Tibial nerve (tissue), 4 donors: ENCODE data around the gene P3H3. TPM values are rescaled to one million over a fixed set of nuclear protein-coding genes. Genes with fewer than 3 reads are reported as not detected.

ENCODE experiments used
- DNase-seq, 2 donors: peaks; one replicate each; pipeline ENCODE4 v3.0.0-alpha.2; 2019; ENCODE audit warnings: low spot score in 2 of 2
- H3K27ac ChIP-seq, 4 donors: fragments of 200-600 bp; sonication (generic) in 3 of 4; one replicate each; pipeline ENCODE4 v1.5.1; 2017 to 2019; ENCODE audit warnings: mild to moderate bottlenecking in 1 of 4
- H3K27me3 ChIP-seq, 2 donors: fragments of 200-600 bp; sonication (generic) in 1 of 2; one replicate each; pipeline versions ENCODE4 v1.5.1 to v1.6.0; 2017 to 2019
- H3K36me3 ChIP-seq, 3 donors: fragments of 200-600 bp; sonication (generic); one replicate each; pipeline ENCODE4 v1.5.1; 2018 to 2019
- H3K4me1 ChIP-seq, 4 donors: fragments of 200-600 bp; sonication (generic) in 3 of 4; one replicate each; pipeline ENCODE4 v1.5.1; 2017 to 2019
- H3K4me3 ChIP-seq, 4 donors: fragments of 200-600 bp; sonication (generic) in 3 of 4; one replicate each; pipeline ENCODE4 v1.5.1; 2017 to 2019; ENCODE audit warnings: mild to moderate bottlenecking in 1 of 4, moderate library complexity in 1 of 4
- H3K9me3 ChIP-seq, 4 donors: fragments of 200-600 bp; sonication (generic) in 3 of 4; one replicate each; pipeline ENCODE4 v1.5.1; 2017 to 2019
- EP300 ChIP-seq, 2 donors: sonication (generic); formaldehyde crosslinking; IDR thresholded peaks; one replicate each; pipeline ENCODE4 v1.6.1; 2017; ENCODE audit warnings: antibody characterized with exemption in 2 of 2, mild to moderate bottlenecking in 1 of 2
- POLR2A ChIP-seq, 2 donors: fragments of 450-650 bp; IDR thresholded peaks; one replicate each; pipeline ENCODE4 v1.6.1; 2017; ENCODE audit warnings: antibody characterized with exemption in 2 of 2, mild to moderate bottlenecking in 2 of 2, moderate library complexity in 2 of 2
- WGBS, 2 donors: methylation state at CpG; one replicate each; pipeline ENCODE4 v1.1.5; 2018; 5-methylcytosine and 5-hydroxymethylcytosine counted together
- total RNA-seq, 4 donors: library from RNA; depleted of rRNA; stranded (reverse); fragments of >200 nt; gene quantifications; one replicate each; pipeline ENCODE4 v1.1.0, GENCODE V29; 2016
- TF ChIP-seq, protein P1 (sequence below), 5 experiments: fragments of 200-600 bp in 3 of 5; fragments of 450-650 bp in 2 of 5; sonication (generic) in 3 of 5; IDR thresholded peaks; one replicate each; pipeline ENCODE4 v1.5.1; 2016 to 2019; ENCODE audit warnings: antibody characterized with exemption in 5 of 5, mild to moderate bottlenecking in 3 of 5, moderate library complexity in 2 of 5

P3H3 gene
- total RNA-seq, 4 donors from 2014 or later = 14.6 to 45.8 (median 36.4) TPM

DNA sequence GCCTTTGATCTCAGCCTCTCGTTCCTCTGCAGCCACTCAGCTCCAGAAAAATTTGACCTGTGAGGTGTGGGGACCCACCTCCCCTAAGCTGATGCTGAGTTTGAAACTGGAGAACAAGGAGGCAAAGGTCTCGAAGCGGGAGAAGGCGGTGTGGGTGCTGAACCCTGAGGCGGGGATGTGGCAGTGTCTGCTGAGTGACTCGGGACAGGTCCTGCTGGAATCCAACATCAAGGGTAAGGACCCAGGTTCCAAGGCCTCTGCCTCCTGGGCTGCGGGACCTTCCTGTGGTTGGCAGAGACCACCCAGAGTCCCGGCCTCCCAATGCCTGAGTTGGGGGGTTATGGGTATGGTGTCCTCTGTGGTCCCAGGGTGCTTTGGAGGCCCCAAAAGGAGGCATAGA is 11.1 kb upstream of the P3H3 start:
- peaks cover 0 to 13% (median 7%) of the 10 kb centered on the region in 4 donors for H3K4me1 ChIP-seq
- no peak for TF ChIP-seq EP300 (IDR thresholded peaks at IDR 0.05)
- TF ChIP-seq POLR2A (IDR thresholded peaks at IDR 0.05) = no peak
- TF ChIP-seq, protein P1, sequence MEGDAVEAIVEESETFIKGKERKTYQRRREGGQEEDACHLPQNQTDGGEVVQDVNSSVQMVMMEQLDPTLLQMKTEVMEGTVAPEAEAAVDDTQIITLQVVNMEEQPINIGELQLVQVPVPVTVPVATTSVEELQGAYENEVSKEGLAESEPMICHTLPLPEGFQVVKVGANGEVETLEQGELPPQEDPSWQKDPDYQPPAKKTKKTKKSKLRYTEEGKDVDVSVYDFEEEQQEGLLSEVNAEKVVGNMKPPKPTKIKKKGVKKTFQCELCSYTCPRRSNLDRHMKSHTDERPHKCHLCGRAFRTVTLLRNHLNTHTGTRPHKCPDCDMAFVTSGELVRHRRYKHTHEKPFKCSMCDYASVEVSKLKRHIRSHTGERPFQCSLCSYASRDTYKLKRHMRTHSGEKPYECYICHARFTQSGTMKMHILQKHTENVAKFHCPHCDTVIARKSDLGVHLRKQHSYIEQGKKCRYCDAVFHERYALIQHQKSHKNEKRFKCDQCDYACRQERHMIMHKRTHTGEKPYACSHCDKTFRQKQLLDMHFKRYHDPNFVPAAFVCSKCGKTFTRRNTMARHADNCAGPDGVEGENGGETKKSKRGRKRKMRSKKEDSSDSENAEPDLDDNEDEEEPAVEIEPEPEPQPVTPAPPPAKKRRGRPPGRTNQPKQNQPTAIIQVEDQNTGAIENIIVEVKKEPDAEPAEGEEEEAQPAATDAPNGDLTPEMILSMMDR (IDR thresholded peaks at IDR 0.05) = no peak
- WGBS, 2 donors = 85 to 92% methylated on average over 8 of the region's 8 CpGs

GRCh38 chr12:6817662-6818157 is 10.5 kb upstream of the P3H3 start:
- TF ChIP-seq, protein P1 (IDR thresholded peaks at IDR 0.05) = no peak
- TF ChIP-seq EP300 (IDR thresholded peaks at IDR 0.05) = no peak
- TF ChIP-seq POLR2A (IDR thresholded peaks at IDR 0.05) = no peak
- DNase-seq = no peak
- Histone ChIP-seq H3K4me1 (peaks cover 0 to 19% (median 10%) of the 10 kb centered on the region in 4 donors), H3K9me3 (no peaks in the 10 kb centered on the region), H3K36me3 (no peaks in the 10 kb centered on the region), H3K27me3 (peaks cover 0 to 22% of the 10 kb centered on the region in 2 donors), H3K4me3 (no peak overlapping the region), H3K27ac (no peak overlapping the region)
- 86 to 89% methylated on average over 20 of the region's 20 CpGs for WGBS, 2 donors

More for the DNA sequence above, 11.1 kb upstream of the P3H3 start:
- H3K4me3 ChIP-seq = no peak overlapping the region
- peaks cover 0 to 16% of the 10 kb centered on the region in 2 donors for H3K27me3 ChIP-seq
- H3K9me3 ChIP-seq = no peaks in the 10 kb centered on the region
- no peak overlapping the region for H3K27ac ChIP-seq
- H3K36me3 ChIP-seq = no peaks in the 10 kb centered on the region
- no peak for DNase-seq

GRCh38 chr12:6818222-6818621 is 10.0 kb upstream of the P3H3 start:
- no peak overlapping the region for H3K27ac ChIP-seq
- H3K36me3 ChIP-seq = no peaks in the 10 kb centered on the region
- peaks cover 0 to 27% of the 10 kb centered on the region in 2 donors for H3K27me3 ChIP-seq
- peaks cover 0 to 20% (median 10%) of the 10 kb centered on the region in 4 donors for H3K4me1 ChIP-seq
- 57 to 60% methylated on average over 10 of the region's 10 CpGs for WGBS, 2 donors
- DNase-seq = no peak
- H3K4me3 ChIP-seq = no peak overlapping the region
- TF ChIP-seq POLR2A (IDR thresholded peaks at IDR 0.05) (no peak), EP300 (IDR thresholded peaks at IDR 0.05) (no peak)
- TF ChIP-seq, protein P1 (IDR thresholded peaks at IDR 0.05) = no peak
- no peaks in the 10 kb centered on the region for H3K9me3 ChIP-seq

DNA sequence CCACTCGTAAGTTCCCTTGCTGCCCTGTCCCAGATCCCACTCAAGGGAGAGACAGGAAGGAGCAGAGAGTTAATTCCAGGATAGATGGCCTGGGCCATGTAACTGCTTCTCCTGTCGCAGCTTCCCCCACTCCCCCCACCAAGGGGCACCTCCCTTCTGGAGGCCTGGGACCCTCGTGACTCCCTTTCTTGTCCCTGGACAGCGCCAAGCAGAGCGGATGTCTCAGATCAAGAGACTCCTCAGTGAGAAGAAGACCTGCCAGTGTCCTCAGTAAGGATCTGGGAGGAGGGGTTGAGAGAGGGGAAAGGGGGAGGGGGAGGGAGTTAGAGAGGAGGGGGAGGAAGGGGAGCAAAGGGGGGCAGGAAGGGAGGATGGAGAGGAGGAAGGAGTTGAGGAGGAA is 9.6 kb upstream of the P3H3 start:
- no peaks in the 10 kb centered on the region for H3K36me3 ChIP-seq
- H3K9me3 ChIP-seq = no peaks in the 10 kb centered on the region
- no peak overlapping the region for H3K27ac ChIP-seq
- peaks cover 0 to 20% (median 10%) of the 10 kb centered on the region in 4 donors for H3K4me1 ChIP-seq
- WGBS, 2 donors = 71 to 86% methylated on average over 5 of the region's 5 CpGs
- TF ChIP-seq, protein P1 (IDR thresholded peaks at IDR 0.05) = no peak
- TF ChIP-seq EP300 (IDR thresholded peaks at IDR 0.05) (no peak), POLR2A (IDR thresholded peaks at IDR 0.05) (no peak)
- no peak overlapping the region for H3K4me3 ChIP-seq
- no peak for DNase-seq
- peaks cover 0 to 29% of the 10 kb centered on the region in 2 donors for H3K27me3 ChIP-seq

DNA sequence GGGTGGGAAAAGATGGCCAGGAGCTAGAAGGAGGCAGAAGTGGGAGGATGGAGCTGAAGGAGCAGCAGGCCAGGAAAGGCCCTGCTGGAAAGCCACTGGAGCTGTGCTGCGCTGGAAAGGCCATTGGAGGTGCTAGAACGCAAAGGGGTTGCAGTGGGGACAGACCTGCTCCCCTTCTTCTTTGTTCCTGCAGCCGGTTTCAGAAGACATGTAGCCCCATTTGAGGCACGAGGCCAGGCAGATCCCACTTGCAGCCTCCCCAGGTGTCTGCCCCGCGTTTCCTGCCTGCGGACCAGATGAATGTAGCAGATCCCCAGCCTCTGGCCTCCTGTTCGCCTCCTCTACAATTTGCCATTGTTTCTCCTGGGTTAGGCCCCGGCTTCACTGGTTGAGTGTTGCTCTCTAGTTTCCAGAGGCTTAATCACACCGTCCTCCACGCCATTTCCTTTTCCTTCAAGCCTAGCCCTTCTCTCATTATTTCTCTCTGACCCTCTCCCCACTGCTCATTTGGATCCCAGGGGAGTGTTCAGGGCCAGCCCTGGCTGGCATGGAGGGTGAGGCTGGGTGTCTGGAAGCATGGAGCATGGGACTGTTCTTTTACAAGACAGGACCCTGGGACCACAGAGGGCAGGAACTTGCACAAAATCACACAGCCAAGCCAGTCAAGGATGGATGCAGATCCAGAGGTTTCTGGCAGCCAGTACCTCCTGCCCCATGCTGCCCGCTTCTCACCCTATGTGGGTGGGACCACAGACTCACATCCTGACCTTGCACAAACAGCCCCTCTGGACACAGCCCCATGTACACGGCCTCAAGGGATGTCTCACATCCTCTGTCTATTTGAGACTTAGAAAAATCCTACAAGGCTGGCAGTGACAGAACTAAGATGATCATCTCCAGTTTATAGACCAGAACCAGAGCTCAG is 8.8 kb upstream of the P3H3 start:
- WGBS, 2 donors = 68 to 70% methylated on average over 13 of the region's 13 CpGs
- Histone ChIP-seq H3K36me3 (no peaks in the 10 kb centered on the region), H3K4me3 (no peak overlapping the region), H3K9me3 (no peaks in the 10 kb centered on the region), H3K4me1 (peaks cover 0 to 20% (median 10%) of the 10 kb centered on the region in 4 donors), H3K27ac (no peak overlapping the region), H3K27me3 (peaks cover 0 to 33% of the 10 kb centered on the region in 2 donors)
- DNase-seq = no peak
- TF ChIP-seq POLR2A (IDR thresholded peaks at IDR 0.05) = no peak
